ENCODE measurements around the gene BLOC1S5. TPM values are rescaled to one million over a fixed set of nuclear protein-coding genes. Genes with fewer than 3 reads are reported as not detected.
A peak's percentile ranks its signal among the peaks of the same experiment; 100 is the strongest.

Gene BLOC1S5
- total RNA-seq, 1 experiment from 2014 or later, result 9.1 TPM

GRCh38 chr6:7975764-7976146, 88.4 kb downstream of the BLOC1S5 start:
- H3K4me1 ChIP-seq (ENCODE audit: insufficient read depth, low read length), result peaks cover 34% of the 10 kb centered on the region
- peak overlapping the region; percentile 82 for H3K4me2 ChIP-seq (ENCODE audit: low read length)
- peaks cover 4% of the 10 kb centered on the region for H3F3A ChIP-seq (ENCODE audit: low read length, unreplicated experiment)
- H3K4me3 ChIP-seq (ENCODE audit: low read length), result peak overlapping the region; percentile 41
- ChIA-PET POLR2A (ENCODE audit: unreplicated experiment) (interaction anchor here (0.5 kb wide), 1 partner anchor 82 kb away, joined by 3 read pairs; no protein-coding TSS in a partner anchor), CTCF (no interaction called here)
- no peaks in the 10 kb centered on the region for H3K9me3 ChIP-seq (ENCODE audit: low read length)
- H4K20me1 ChIP-seq (ENCODE audit: low read length), result peaks cover 5% of the 10 kb centered on the region; the same call in 1 of the 2 replicates
- no peak for TF ChIP-seq EZH2 (IDR thresholded peaks at IDR 0.05; ENCODE audit: low read length, unreplicated experiment)
- TF ChIP-seq EZH2phosphoT487 (IDR thresholded peaks at IDR 0.05; ENCODE audit: borderline replicate concordance, low read length), result no peak
- no peak for TF ChIP-seq CTCF (conservative IDR thresholded peaks at IDR 0.05; ENCODE audit: low read depth, low read length)
- no peaks in the 10 kb centered on the region for H3K27me3 ChIP-seq (ENCODE audit: low read length)
- no peaks in the 10 kb centered on the region for H3K9me2 ChIP-seq (replicated peaks; ENCODE audit: low read length)
- H3K36me3 ChIP-seq (ENCODE audit: low read depth, low read length), result no peaks in the 10 kb centered on the region
- intact Hi-C loops (cut with micrococcal nuclease), result loop anchor here (1.0 kb wide), 2 partner anchors 65 to 108 kb away; partner anchors contain the start of gene TXNDC5
- peak; percentile 21 for ATAC-seq
- DNase-seq, result no peak
- H3K27ac ChIP-seq (ENCODE audit: low read length), result no peak overlapping the region
- no peak overlapping the region for H2AFZ ChIP-seq (ENCODE audit: low read length)
- no peak overlapping the region for H3K9ac ChIP-seq (ENCODE audit: low read length)
- BruUV-seq (replicated peaks), result no TSS peak
- H3K79me2 ChIP-seq (ENCODE audit: low read length), result no peaks in the 10 kb centered on the region

DNA sequence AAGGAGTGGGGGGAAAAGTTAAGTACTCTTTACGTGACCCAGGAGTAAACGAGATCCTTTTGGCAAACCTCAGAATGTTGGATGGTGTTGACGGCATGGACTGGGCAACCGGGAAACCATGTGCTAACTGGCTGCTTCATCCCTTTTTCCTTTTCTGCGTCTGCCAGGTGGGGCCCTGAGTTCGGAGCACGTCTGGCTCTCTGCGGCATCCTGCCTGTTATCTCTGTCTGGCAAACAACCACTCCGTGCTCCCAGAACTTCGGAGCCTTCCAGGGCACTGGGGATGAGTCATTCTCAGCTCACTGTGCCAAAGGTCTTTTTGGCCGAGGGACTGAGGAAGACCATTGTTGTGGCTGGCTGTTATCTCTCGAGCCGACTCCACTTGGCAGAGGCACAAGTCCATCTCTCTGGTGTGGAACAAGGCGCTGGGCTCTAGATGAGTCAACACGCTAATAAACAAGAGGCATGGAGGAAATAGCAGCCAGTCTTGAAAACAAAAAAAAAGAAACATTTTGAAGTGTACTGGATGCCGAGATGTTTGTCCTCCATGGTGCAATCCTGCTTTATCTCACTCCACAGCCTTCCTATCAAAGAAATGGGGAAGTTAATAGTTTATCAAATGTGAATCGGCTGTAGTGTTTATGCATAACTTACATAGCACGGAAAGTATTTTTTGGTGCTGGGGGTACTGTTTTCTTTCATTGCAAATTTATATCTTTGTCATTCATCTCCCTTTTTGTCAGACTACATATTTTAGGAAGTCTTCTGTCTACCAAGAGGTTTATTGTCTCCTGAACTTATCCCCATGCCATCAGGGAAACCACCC, 89.0 kb downstream of the BLOC1S5 start:
- no peaks in the 10 kb centered on the region for H3K9me3 ChIP-seq (ENCODE audit: low read length)
- ATAC-seq (peak; percentile 82), DNase-seq (peak; percentile 98)
- peak overlapping the region; percentile 82 for H3K4me2 ChIP-seq (ENCODE audit: low read length)
- peaks cover 4% of the 10 kb centered on the region for H3F3A ChIP-seq (ENCODE audit: low read length, unreplicated experiment)
- TF ChIP-seq EZH2 (IDR thresholded peaks at IDR 0.05; ENCODE audit: low read length, unreplicated experiment) (no peak), CTCF (conservative IDR thresholded peaks at IDR 0.05; ENCODE audit: low read depth, low read length) (no peak), EZH2phosphoT487 (IDR thresholded peaks at IDR 0.05; ENCODE audit: borderline replicate concordance, low read length) (no peak)
- H3K9ac ChIP-seq (ENCODE audit: low read length), result no peak overlapping the region
- no peaks in the 10 kb centered on the region for H3K36me3 ChIP-seq (ENCODE audit: low read depth, low read length)
- H3K27ac ChIP-seq (ENCODE audit: low read length), result peak overlapping the region; percentile 30
- H3K27me3 ChIP-seq (ENCODE audit: low read length), result no peaks in the 10 kb centered on the region
- H3K4me1 ChIP-seq (ENCODE audit: insufficient read depth, low read length), result peaks cover 34% of the 10 kb centered on the region
- H4K20me1 ChIP-seq (ENCODE audit: low read length), result peaks cover 5% of the 10 kb centered on the region; the same call in 1 of the 2 replicates
- no TSS peak for BruUV-seq (replicated peaks)
- H2AFZ ChIP-seq (ENCODE audit: low read length), result peak overlapping the region; percentile 12; the same call in 1 of the 2 replicates
- no peaks in the 10 kb centered on the region for H3K79me2 ChIP-seq (ENCODE audit: low read length)
- H3K9me2 ChIP-seq (replicated peaks; ENCODE audit: low read length), result no peaks in the 10 kb centered on the region
- ChIA-PET CTCF (no interaction called here), POLR2A (ENCODE audit: unreplicated experiment) (interaction anchor here (0.5 to 1.0 kb wide), 2 partner anchors 65 to 83 kb away, joined by 3 to 7 read pairs; no protein-coding TSS in a partner anchor)
- intact Hi-C loops (cut with micrococcal nuclease), result loop anchor here (1.0 kb wide), 2 partner anchors 65 to 108 kb away; partner anchors contain the start of gene TXNDC5
- peak overlapping the region; percentile 41 for H3K4me3 ChIP-seq (ENCODE audit: low read length)
